WI38 (cell line): Measurements from ENCODE around the gene ST7L.

Source experiments
- H3K4me3 ChIP-seq: 2 replicates; pipeline ENCODE4 v1.5.1; 2011; ENCODE audit warnings: low read depth, mild to moderate bottlenecking, control low read depth, low read length
- CTCF ChIP-seq: IDR thresholded peaks from 2 replicates; pipeline ENCODE4 v1.5.1; 2012; ENCODE audit warnings: low read depth, mild to moderate bottlenecking, control low read depth, low read length

The ST7L gene

GRCh38 chr1:112614460-112615065 lies 4.4 kb downstream of the ST7L start:
- no peak overlapping the region for H3K4me3 ChIP-seq
- TF ChIP-seq CTCF, result peak; percentile 51; the same call in 1 of the 2 replicates

GRCh38 chr1:112605633-112606327 lies 13.2 kb downstream of the ST7L start:
- no peak for TF ChIP-seq CTCF
- no peak overlapping the region for H3K4me3 ChIP-seq

GRCh38 chr1:112603541-112603940 lies 15.4 kb downstream of the ST7L start:
- H3K4me3 ChIP-seq, result no peak overlapping the region
- no peak for TF ChIP-seq CTCF

- TF ChIP-seq CTCF, result no peak
- no peak overlapping the region for H3K4me3 ChIP-seq
These were observed 15.9 kb downstream of the ST7L start for GRCh38 chr1:112603012-112603411.

- no peak overlapping the region for H3K4me3 ChIP-seq
- no peak for TF ChIP-seq CTCF
These were observed 19.5 kb downstream of the ST7L start for GRCh38 chr1:112599477-112599876.

GRCh38 chr1:112594208-112594876 lies 24.6 kb downstream of the ST7L start:
- no peak overlapping the region for H3K4me3 ChIP-seq
- TF ChIP-seq CTCF, result no peak

- no peak overlapping the region for H3K4me3 ChIP-seq
- TF ChIP-seq CTCF, result no peak
These were observed 29.2 kb downstream of the ST7L start for GRCh38 chr1:112589766-112590165.
